ENCODE data around the gene CDH23.

- TF ChIP-seq CTCF (conservative IDR thresholded peaks at IDR 0.05): no peak
- TF ChIP-seq EZH2 (IDR thresholded peaks at IDR 0.05; ENCODE audit: low read depth): no peak
Measured at GRCh38 chr10:71603754-71604153, 207.0 kb downstream of the CDH23 start.
